Tibial artery (tissue), 4 donors: ENCODE results near the gene PLEKHM1.

ENCODE experiments used
- DNase-seq, 2 donors: peaks; one replicate each; pipeline ENCODE4 v3.0.0-alpha.2; 2019
- H3K27ac ChIP-seq, 2 donors: fragments of 200-600 bp; sonication (generic) in 1 of 2; 1 replicate in 1 of 2; 2 replicates in 1 of 2; pipeline ENCODE4 v1.5.1; 2018 to 2019; ENCODE audit warnings: mild to moderate bottlenecking in 1 of 2
- H3K27me3 ChIP-seq, 2 donors: fragments of 200-600 bp; sonication (generic) in 1 of 2; one replicate each; pipeline versions ENCODE4 v1.5.1 to v1.6.0; 2016 to 2019
- H3K36me3 ChIP-seq, 3 donors: fragments of 200-600 bp; sonication (generic) in 2 of 3; one replicate each; pipeline ENCODE4 v1.5.1; 2016 to 2019; ENCODE audit warnings: mild to moderate bottlenecking in 2 of 3
- H3K4me1 ChIP-seq, 4 donors: fragments of 200-600 bp; sonication (generic) in 2 of 4; 1 replicate in 3 of 4; 2 replicates in 1 of 4; pipeline ENCODE4 v1.5.1; 2016 to 2019
- H3K4me3 ChIP-seq, 2 donors: fragments of 200-600 bp; sonication (generic) in 1 of 2; 1 replicate in 1 of 2; 2 replicates in 1 of 2; pipeline ENCODE4 v1.5.1; 2018 to 2019; ENCODE audit warnings: mild to moderate bottlenecking in 2 of 2
- H3K9me3 ChIP-seq, 3 donors: fragments of 200-600 bp; sonication (generic) in 1 of 3; one replicate each; pipeline ENCODE4 v1.5.1; 2016 to 2019
- CTCF ChIP-seq, 2 experiments: fragments of 200-600 bp in 1 of 2; fragments of 450-650 bp in 1 of 2; IDR thresholded peaks; one replicate each; pipeline ENCODE4 v1.5.1; 2017 to 2019; ENCODE audit warnings: antibody characterized with exemption in 2 of 2, mild to moderate bottlenecking in 1 of 2, moderate library complexity in 1 of 2
- intact Hi-C: fragments of 100-400 bp; cut with DNase I; formaldehyde crosslinking; loops from one replicate; pipeline ENCODE4 v1.15.0; 2023; ENCODE audit warnings: low total_unique reads

Gene PLEKHM1

GRCh38 chr17:45429339-45430005, 61.0 kb downstream of the PLEKHM1 start:
- no peak overlapping the region for H3K4me3 ChIP-seq
- no peaks in the 10 kb centered on the region for H3K9me3 ChIP-seq
- H3K4me1 ChIP-seq, result peaks cover 4 to 66% (median 47%) of the 10 kb centered on the region in 4 donors
- intact Hi-C loops, result no loop called here
- peaks cover 0 to 73% of the 10 kb centered on the region in 2 donors for H3K27me3 ChIP-seq
- DNase-seq, result no peak
- no peak for TF ChIP-seq CTCF (IDR thresholded peaks at IDR 0.05)
- peaks cover 0 to 6% (median 4%) of the 10 kb centered on the region in 3 donors for H3K36me3 ChIP-seq
- no peak overlapping the region for H3K27ac ChIP-seq

GRCh38 chr17:45428931-45429338, 61.6 kb downstream of the PLEKHM1 start:
- Histone ChIP-seq H3K36me3 (peaks cover 0 to 3% (median under 1%) of the 10 kb centered on the region in 3 donors), H3K9me3 (no peaks in the 10 kb centered on the region), H3K4me1 (peaks cover 4 to 66% (median 47%) of the 10 kb centered on the region in 4 donors), H3K27me3 (peaks cover 0 to 73% of the 10 kb centered on the region in 2 donors), H3K4me3 (no peak overlapping the region), H3K27ac (no peak overlapping the region)
- intact Hi-C loops, result no loop called here
- no peak for DNase-seq
- no peak for TF ChIP-seq CTCF (IDR thresholded peaks at IDR 0.05)

DNA sequence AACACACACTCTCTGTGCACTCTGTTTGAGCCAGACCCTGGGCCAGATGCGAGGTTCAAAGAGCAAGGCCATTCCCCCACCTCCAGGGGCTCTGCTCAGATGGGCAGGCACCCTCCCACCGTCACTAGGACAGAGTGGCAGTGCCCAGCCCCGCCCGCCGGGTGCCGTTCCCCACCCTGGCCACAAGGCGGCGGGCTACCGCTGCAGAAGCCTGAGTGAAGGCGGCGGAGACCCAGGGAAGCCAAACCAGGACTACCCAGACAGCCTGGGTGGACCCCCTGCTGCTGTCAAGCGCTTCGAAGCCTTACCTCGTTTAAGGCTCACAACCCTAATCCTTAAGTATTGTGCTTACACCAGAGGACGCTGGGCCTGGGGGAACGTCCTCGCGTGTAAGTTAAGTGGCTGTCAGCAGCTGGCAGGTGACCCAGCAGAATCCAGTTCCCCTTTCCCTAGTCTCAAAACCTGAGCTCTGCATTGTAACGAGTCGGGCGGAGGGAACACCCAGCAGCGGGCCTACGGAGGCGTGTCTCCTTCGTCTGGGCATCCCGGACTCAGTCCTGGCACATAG, 62.4 kb downstream of the PLEKHM1 start:
- no peaks in the 10 kb centered on the region for H3K36me3 ChIP-seq
- DNase-seq, result peak in 1 of 2 donors; percentile 60
- no peak overlapping the region for H3K4me3 ChIP-seq
- H3K9me3 ChIP-seq, result no peaks in the 10 kb centered on the region
- H3K27me3 ChIP-seq, result peaks cover 0 to 67% of the 10 kb centered on the region in 2 donors
- no peak overlapping the region for H3K27ac ChIP-seq
- H3K4me1 ChIP-seq, result peaks cover 4 to 61% (median 44%) of the 10 kb centered on the region in 4 donors
- intact Hi-C loops, result no loop called here
- TF ChIP-seq CTCF (IDR thresholded peaks at IDR 0.05), result peak; percentile 91 to 98

GRCh38 chr17:45427181-45427835, 63.2 kb downstream of the PLEKHM1 start:
- intact Hi-C loops, result no loop called here
- peaks cover 4 to 53% (median 36%) of the 10 kb centered on the region in 4 donors for H3K4me1 ChIP-seq
- no peak for DNase-seq
- no peak overlapping the region for H3K27ac ChIP-seq
- no peak for TF ChIP-seq CTCF (IDR thresholded peaks at IDR 0.05)
- no peak overlapping the region for H3K4me3 ChIP-seq
- H3K9me3 ChIP-seq, result no peaks in the 10 kb centered on the region
- H3K27me3 ChIP-seq, result peaks cover 0 to 58% of the 10 kb centered on the region in 2 donors
- no peaks in the 10 kb centered on the region for H3K36me3 ChIP-seq

- no peak overlapping the region for H3K4me3 ChIP-seq
- no peaks in the 10 kb centered on the region for H3K36me3 ChIP-seq
- peaks cover 4 to 45% (median 28%) of the 10 kb centered on the region in 4 donors for H3K4me1 ChIP-seq
- H3K9me3 ChIP-seq, result no peaks in the 10 kb centered on the region
- no peak for TF ChIP-seq CTCF (IDR thresholded peaks at IDR 0.05)
- no peak overlapping the region for H3K27ac ChIP-seq
- intact Hi-C loops, result no loop called here
- no peak for DNase-seq
- peaks cover 0 to 51% of the 10 kb centered on the region in 2 donors for H3K27me3 ChIP-seq
These were observed 64.0 kb downstream of the PLEKHM1 start for GRCh38 chr17:45426561-45426960.
